Measurements from ENCODE around the gene ZSCAN12. TPM values are rescaled to one million over a fixed set of nuclear protein-coding genes. Genes with fewer than 3 reads are reported as not detected.
"Not testable (repeated sequence)": the region's sequence is repeated elsewhere in the genome, so short reads cannot be mapped to it uniquely, and the experiment has no call there.

Gene ZSCAN12
- 1 to 10 TPM; 2.2 to 3.5 (median 2.9) TPM for total RNA-seq
- polyA plus RNA-seq = 1 to 10 TPM; 1.2 TPM
- long read RNA-seq, donor 1, partial matches to known transcripts = 2 of 4 reads
- long read RNA-seq, donor 1, other reads (novel, unspliced or antisense) = 2 of 4 reads
- long read RNA-seq, donor 2, partial matches to known transcripts = 0 of 3 reads
- long read RNA-seq, donor 2, other reads (novel, unspliced or antisense) = 3 of 3 reads
- long read RNA-seq, donor 3, partial matches to known transcripts = 0 of 8 reads
- long read RNA-seq, donor 3, other reads (novel, unspliced or antisense) = 8 of 8 reads

GRCh38 chr6:28399350-28400121 lies at the start of gene ZSCAN12:
Gene ZSCAN12, minus strand, starts transcription at chr6:28399747. Its CDS starts 1,342 bp downstream, at chr6:28398405.
- intact Hi-C loops (cut with DNase I) = loop anchor here in 1 of 10 donors (10.0 kb wide), 1 partner anchor 285 kb away; no protein-coding TSS in a partner anchor
- TF ChIP-seq, protein P1, sequence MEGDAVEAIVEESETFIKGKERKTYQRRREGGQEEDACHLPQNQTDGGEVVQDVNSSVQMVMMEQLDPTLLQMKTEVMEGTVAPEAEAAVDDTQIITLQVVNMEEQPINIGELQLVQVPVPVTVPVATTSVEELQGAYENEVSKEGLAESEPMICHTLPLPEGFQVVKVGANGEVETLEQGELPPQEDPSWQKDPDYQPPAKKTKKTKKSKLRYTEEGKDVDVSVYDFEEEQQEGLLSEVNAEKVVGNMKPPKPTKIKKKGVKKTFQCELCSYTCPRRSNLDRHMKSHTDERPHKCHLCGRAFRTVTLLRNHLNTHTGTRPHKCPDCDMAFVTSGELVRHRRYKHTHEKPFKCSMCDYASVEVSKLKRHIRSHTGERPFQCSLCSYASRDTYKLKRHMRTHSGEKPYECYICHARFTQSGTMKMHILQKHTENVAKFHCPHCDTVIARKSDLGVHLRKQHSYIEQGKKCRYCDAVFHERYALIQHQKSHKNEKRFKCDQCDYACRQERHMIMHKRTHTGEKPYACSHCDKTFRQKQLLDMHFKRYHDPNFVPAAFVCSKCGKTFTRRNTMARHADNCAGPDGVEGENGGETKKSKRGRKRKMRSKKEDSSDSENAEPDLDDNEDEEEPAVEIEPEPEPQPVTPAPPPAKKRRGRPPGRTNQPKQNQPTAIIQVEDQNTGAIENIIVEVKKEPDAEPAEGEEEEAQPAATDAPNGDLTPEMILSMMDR (IDR thresholded peaks at IDR 0.05) = peak; percentile 21 to 73 (median 53)
- WGBS, 2 donors = 1% methylated on average over 49 of the region's 49 CpGs
- Histone ChIP-seq H3K27ac (peak within 1 kb of the TSS in 9 of 10 donors; percentile 6 to 77 (median 45)), H3K4me3 (peak within 1 kb of the TSS; percentile 68 to 97 (median 80)), H3K27me3 (peaks cover 0 to 12% (median 0%) of the 10 kb centered on the region in 7 donors), H3K4me1 (peaks cover 3 to 38% (median 14%) of the 10 kb centered on the region in 9 donors), H3K9me3 (no peaks in the 10 kb centered on the region), H3K36me3 (peaks cover 0 to 34% (median 3%) of the 10 kb centered on the region in 9 donors)
- peak; percentile 90 to 98 (median 97) for ATAC-seq
- peak; percentile 82 to 83 for DNase-seq

GRCh38 chr6:28449056-28449455 lies 49.5 kb upstream of the ZSCAN12 start:
- TF ChIP-seq, protein P1 (IDR thresholded peaks at IDR 0.05) = no peak
- no peak overlapping the region for H3K4me3 ChIP-seq
- H3K9me3 ChIP-seq = no peaks in the 10 kb centered on the region
- intact Hi-C loops (cut with DNase I) = no loop called here
- no peak for DNase-seq
- no peak overlapping the region for H3K27ac ChIP-seq
- no peaks in the 10 kb centered on the region for H3K36me3 ChIP-seq
- H3K27me3 ChIP-seq = peaks cover 0 to 83% (median 63%) of the 10 kb centered on the region in 7 donors
- H3K4me1 ChIP-seq = peaks cover 0 to 4% (median 0%) of the 10 kb centered on the region in 9 donors
- no peak for ATAC-seq
- WGBS, 2 donors = 95 to 97% methylated on average over 1 of the region's 1 CpG

DNA sequence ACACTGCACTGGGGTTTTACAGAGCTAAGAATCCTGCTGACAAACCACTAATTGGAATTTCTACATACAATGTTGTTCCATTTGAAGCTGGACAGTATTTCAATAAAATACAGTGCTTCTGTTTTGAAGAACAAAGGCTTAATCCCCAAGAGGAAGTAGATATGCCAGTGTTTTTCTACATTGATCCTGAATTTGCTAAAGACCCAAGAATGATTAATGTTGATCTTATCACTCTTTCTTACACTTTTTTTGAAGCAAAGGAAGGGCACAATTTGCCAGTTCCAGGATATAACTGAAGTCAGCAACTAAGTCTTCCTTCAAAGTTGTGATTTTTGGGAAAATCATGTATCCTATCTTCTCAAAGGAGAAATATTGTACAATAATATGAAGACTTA lies 48.0 kb upstream of the ZSCAN12 start:
- intact Hi-C loops (cut with DNase I); H3K9me3 ChIP-seq; H3K27ac ChIP-seq; H3K36me3 ChIP-seq; DNase-seq; ATAC-seq: not testable (repeated sequence)
- peaks cover 0 to 71% (median 49%) of the 10 kb centered on the region in 7 donors for H3K27me3 ChIP-seq
- peaks cover 0 to 15% (median 6%) of the 10 kb centered on the region in 9 donors for H3K4me1 ChIP-seq
- H3K4me3 ChIP-seq = peak overlapping the region in 3 of 10 donors; percentile 38 to 45 (median 43)

DNA sequence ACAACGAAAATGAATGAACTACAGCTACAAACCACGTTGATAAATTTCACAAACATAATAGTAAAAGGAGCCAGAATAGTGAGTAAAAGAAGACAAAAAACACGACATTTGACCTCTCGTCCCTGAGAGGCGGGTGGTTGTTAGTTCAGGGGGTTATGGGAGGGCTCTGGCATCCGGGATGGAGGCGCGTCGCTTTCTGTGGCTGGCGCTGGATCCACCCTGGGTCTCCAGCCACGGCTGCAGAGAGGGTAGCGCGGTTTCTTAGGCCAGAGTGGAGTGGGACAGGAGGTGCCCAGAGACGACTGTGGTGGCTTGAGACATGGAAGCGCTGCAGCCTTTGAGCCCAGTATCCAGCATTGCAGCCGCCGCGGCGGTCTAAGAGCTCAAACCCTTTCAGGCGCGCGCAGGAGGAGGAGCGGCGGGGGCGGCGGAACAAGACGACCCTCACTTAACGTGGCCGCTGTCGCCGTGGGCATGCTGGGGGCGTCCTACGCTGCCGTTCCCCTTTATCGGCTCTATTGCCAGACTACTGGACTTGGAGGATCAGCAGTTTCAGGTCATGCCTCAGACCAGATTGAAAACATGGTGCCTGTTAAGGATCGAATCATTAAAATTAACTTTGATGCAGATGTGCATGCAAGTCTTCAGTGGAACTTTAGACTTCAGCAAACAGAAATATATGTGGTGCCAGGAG lies 47.4 kb upstream of the ZSCAN12 start:
- ATAC-seq = peak in 1 of 8 donors; percentile 33
- H3K4me1 ChIP-seq = peaks cover 0 to 16% (median 10%) of the 10 kb centered on the region in 9 donors
- intact Hi-C loops (cut with DNase I) = no loop called here
- WGBS, 2 donors = 2 to 4% methylated on average over 36 of the region's 36 CpGs
- no peak overlapping the region for H3K27ac ChIP-seq
- H3K27me3 ChIP-seq = peaks cover 0 to 71% (median 44%) of the 10 kb centered on the region in 7 donors
- no peaks in the 10 kb centered on the region for H3K36me3 ChIP-seq
- TF ChIP-seq, protein P1 (IDR thresholded peaks at IDR 0.05) = no peak
- no peak for DNase-seq
- no peaks in the 10 kb centered on the region for H3K9me3 ChIP-seq
- H3K4me3 ChIP-seq = peak overlapping the region in 8 of 10 donors; percentile 12 to 45 (median 34)

- DNase-seq; H3K4me3 ChIP-seq; ATAC-seq; H3K27ac ChIP-seq; H3K36me3 ChIP-seq; intact Hi-C loops (cut with DNase I); H3K9me3 ChIP-seq: not testable (repeated sequence)
- Histone ChIP-seq H3K27me3 (peaks cover 0 to 57% (median 35%) of the 10 kb centered on the region in 7 donors), H3K4me1 (peaks cover 0 to 17% (median 10%) of the 10 kb centered on the region in 9 donors)
- 88 to 96% methylated on average over 3 of the region's 3 CpGs for WGBS, 2 donors
These were observed 45.2 kb upstream of the ZSCAN12 start for GRCh38 chr6:28444759-28445158.
